Measurements from ENCODE around the gene COPS7B.
"Not testable (repeated sequence)": the region's sequence is repeated elsewhere in the genome, so short reads cannot be mapped to it uniquely, and the experiment has no call there.

The COPS7B gene

GRCh38 chr2:231786177-231786916 is at the start of gene COPS7B:
Gene COPS7B, plus strand, starts transcription at chr2:231786445. Its CDS starts 2,126 bp downstream, at chr2:231788571.
- DNase-seq (ENCODE audit: low read depth), result peak; percentile 76

GRCh38 chr2:231737761-231738160 is 48.5 kb upstream of the COPS7B start:
- DNase-seq (ENCODE audit: low read depth), result no peak

GRCh38 chr2:231743376-231744116 is 42.7 kb upstream of the COPS7B start:
- DNase-seq (ENCODE audit: low read depth), result no peak

- no peak for DNase-seq (ENCODE audit: low read depth)
Observed at GRCh38 chr2:231745303-231746038, 40.8 kb upstream of the COPS7B start.

DNA sequence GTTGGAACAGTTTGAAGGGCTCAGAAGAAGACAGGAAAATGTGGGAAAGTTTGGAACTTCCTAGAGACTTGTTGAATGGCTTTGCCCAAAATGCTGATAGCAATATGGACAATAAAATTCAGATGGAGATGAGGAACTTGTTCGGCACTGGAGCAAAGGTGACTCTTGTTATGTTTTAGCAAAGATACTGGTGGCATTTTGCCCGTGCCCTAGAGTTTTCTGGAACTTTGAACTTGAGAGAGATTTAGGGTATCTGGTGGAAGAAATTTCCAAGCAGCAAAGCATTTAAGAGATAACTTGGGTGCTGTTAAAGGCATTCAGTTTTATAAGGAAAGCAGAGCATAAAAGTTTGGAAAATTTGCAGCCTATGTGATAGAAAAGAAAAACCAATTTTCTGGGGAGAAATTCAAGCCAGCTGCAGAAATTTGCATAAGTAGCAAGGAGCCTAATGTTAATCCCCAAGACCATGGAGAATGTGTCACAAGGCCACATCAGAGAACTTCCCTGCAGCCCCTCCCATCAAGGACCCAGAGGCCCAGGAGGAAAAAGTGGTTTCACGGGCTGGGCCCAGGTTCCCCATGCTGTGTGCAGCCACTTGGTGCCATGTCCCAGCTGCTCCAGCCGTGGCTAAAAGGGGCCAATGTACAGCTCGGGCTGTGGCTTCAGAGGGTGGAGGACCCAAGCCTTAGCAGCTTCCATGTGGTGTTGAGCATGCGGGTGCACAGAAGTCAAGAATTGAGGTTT is 37.9 kb upstream of the COPS7B start:
- not testable (repeated sequence) for DNase-seq (ENCODE audit: low read depth)

GRCh38 chr2:231749016-231749415 is 37.2 kb upstream of the COPS7B start:
- not testable (repeated sequence) for DNase-seq (ENCODE audit: low read depth)

DNA sequence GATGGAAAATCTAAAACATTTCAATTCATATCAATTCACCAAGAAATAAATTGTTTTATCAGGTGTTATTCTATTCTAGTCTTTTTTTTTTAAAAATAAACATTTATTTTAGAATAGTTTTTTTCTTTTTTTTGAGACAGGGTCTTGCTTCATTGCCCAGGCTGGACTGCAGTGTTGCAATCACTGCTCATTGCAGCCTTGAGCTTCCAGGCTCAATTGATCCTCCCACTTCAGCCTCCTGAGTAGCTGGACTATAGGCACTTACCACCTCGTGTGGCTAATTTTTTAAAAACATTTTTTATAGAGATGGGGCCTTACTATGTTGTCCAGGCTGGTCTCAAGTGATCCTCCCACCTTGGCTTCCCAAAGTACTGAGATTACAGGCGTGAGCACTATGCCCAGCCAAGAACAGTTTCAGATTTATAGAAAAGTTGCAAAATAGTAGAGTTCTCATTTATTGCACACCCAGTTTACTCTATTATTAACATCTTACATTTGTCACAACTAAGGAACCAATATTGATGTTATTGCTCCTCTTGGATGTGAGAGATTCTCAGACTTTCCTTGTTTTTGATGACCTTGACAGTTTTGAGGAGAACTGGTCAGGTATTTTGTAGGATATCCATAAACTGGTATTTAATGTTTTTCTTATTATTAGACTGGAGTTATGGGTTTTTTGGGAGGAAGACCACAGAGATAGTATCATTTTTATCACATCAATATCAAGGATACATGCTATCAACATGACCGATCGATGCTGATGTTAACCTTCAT is 35.0 kb upstream of the COPS7B start:
- no peak for DNase-seq (ENCODE audit: low read depth)

DNA sequence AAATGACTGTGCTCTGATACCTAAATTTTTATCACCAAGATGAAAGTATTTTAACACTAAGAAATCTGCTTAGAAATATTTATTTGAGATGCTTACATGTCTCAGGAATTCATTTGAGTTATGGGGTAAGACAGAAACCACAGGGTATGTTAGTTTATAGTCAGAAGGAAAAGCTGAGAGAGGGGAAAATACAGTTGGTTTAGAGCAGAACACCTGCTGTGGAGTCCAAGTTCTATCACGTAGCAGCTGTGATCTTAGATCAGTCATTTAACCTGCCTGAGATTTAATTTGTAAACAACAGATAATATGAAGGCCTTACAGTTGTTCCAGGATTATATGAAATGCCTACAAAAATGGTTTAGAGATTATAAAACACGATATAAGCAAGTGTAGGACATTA is 34.2 kb upstream of the COPS7B start:
- no peak for DNase-seq (ENCODE audit: low read depth)

DNA sequence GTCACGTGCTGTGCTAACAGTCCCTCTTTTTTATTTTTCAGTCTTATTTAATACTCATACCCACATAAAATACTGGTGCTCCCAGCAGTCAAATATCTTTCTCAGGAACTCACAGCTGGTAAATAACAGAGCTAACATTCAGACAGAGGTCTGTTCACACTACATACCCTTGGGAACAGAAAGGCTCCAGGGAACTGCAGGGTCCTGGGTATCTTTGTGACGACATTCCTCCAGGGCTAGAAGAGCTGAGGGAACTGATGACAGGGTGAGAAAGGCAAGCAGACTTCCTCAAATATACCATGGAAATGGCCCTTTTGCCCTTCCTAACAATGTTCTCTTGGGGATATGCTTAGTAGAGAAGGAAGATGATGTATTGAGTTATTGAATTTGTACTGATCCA is 24.5 kb upstream of the COPS7B start:
- DNase-seq (ENCODE audit: low read depth), result no peak

- no peak for DNase-seq (ENCODE audit: low read depth)
Observed at GRCh38 chr2:231764124-231764523, 22.1 kb upstream of the COPS7B start.

DNA sequence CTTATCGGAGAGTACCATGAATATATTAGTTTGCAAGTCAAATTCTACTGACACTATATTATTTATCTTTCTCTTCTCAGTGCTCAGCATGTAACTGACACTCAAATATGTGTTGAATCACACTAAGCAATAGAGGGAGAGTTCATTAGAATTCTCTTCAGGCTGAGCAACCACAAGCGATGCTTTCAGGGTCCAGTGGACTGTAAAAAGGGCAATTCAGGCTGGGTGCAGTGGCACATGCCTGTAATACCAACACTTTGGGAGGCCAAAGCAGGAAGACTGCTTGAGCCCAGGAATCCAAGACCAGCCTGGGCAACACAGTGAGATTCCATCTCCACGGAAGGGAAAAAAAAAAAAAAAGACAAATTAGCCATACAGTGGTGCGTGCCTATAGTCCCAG is 21.5 kb upstream of the COPS7B start:
- peak; percentile 51 for DNase-seq (ENCODE audit: low read depth)

- no peak for DNase-seq (ENCODE audit: low read depth)
Observed at GRCh38 chr2:231765496-231765929, 20.7 kb upstream of the COPS7B start.

DNA sequence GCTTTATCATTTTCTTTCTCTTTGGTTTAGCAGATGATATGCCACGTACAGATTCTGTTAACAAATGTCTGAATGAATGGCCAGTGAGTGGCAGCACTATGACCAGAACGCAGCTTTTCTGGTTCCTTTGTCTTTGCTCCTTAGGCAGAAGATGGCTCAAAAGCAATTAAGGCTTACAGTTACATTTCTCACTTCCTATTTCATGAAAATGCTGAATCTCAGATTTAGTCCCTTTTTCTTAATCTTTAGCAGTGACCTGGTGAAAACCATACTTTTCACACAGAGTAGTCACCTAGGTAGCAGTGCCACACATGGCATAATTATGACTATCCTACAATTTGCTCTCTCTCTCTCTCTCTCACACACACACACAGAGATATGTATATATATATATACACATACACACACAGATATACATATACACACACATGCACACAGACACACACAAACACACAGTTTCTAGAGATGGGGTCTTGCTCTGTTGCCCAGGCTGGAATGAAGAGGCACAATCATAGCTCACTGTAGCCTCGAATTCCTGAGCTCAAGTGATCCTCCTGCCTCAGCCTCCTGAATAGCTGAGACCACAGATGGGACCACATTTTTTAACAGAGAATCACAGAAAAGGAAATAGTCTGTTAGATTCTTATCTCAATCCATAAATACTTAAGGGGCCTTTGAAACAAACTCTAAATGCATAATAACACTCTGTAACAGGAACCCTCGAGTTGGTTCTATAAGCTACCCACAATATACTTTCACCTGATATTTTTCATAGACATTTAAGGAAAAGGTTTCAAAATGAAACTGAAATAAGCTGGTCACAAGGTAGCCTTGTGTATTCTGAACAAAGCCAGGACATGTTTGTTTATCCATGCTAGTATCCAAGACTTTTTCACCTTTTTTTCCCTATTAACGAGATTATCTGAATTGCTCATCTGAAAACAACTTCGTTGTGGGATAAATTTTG is 16.8 kb upstream of the COPS7B start:
- DNase-seq (ENCODE audit: low read depth), result peak; percentile 38

DNA sequence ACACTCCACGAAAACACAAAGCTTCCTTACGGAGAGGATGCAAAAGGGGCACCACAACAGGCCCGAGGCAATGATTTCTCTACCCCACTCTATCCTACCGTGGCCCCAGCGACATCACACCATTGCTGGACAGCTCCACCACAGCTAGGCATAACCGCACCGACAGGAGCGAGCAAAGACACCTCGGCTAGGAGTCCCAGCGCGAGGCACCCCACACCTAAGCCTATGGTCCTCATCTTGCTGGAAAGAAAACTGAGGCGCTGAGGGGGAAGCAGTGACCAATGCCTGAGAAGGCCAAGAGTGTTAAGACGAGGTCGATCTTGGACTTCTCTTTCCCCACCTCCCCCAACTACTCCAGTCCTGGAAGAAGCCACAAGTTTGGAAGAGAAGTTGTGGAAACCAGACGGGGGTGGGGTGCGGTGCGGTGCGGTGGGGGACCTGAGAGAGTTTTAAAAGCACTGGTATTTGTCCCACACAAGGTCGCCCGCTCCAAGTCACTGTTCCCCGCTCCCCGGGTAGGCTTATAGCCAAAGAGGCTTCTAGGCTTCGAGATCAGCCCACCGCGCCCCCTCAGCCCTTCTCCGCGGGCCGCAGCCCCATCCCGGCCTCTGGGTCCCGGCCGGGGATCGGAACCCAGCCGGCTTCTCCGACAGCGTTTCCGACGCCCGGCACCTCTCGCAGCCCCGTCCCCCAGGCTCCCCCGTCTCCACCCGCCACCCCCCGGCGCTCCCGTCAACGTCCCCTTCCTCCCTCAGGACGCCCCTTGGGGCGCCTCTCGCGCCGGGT is 5.9 kb upstream of the COPS7B start:
- peak; percentile 43 for DNase-seq (ENCODE audit: low read depth)

- DNase-seq (ENCODE audit: low read depth), result peak; percentile 97
Observed at GRCh38 chr2:231780909-231781797, 5.1 kb upstream of the COPS7B start, which contains the start of gene PDE6D. Gene PDE6D, minus strand, starts transcription at chr2:231781282. Its CDS starts 168 bp downstream, at chr2:231781114.

DNA sequence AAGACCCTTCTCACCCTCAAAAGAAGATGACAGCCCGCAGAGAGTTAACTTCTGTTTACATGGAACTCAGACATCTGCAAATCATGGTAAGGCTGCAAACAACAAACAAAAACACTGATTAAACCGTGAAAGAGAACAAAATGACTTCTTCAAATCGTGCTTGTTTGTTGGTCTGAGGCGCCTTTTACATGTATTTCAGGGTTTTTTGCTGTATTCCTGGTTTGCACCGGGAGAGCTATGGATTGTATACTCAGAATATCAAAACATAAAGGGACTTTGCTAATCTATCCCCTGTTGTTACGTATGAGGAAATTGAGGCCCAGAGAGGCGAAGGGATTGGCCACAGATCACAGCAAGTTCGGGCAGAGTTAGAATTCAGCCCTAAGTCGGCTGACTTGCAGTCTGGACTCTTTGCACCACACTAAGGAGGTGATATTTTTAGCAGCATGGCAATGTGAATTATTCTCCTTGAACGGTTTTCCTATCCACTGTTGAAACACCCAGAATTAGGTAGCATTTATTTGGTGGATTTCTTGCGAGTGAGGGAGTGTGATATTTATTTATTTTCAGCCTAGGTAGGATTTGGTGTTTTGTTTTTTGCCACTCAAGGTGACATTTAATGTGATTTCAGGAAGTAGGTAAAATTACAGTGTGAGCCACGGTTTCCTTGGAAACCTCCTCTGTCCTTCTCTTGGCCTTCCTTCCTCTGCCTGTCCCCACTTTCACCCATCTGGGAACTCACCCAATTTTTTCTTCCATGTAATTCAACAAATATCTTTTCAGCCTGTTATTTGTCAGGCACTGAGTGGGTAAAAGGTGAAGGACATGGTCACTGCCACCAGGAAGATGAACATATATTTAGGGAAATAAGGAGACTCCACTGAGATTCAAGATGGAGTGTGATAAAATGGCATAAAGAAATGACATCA is 4.2 kb upstream of the COPS7B start:
- peak; percentile 67 for DNase-seq (ENCODE audit: low read depth)

DNA sequence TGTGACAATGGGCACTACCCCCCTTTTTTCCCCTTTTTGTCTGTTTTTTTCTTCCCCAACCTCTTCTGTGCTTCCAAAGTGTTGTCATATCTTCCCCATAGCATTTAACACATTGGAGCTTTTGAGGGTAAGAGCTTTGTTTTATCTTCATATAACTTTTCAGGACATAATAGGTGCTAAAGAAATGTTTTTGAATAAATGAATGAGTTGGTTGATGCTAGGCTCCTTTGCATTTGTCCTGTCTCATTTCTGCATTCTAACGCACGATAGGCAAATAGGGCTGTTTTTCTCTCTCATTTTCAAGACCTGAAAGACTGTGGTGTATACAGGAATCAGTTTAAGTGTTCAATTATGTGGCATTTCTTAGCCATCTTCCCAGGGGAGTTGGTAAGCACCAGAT is 832 bp upstream of the COPS7B start:
- DNase-seq (ENCODE audit: low read depth), result no peak

All from EH (cell line).